LNCaP clone FGC (cell line): ENCODE measurements around the gene L3MBTL1.

Experiments used
- DNase-seq: peaks from one replicate; pipeline ENCODE4 v3.0.0-alpha.2; 2011; ENCODE audit warnings: low read depth
- H3K4me3 ChIP-seq: 2 replicates; pipeline ENCODE4 v1.5.1; 2011; ENCODE audit warnings: mild to moderate bottlenecking, low read depth, low read length, control low read depth
- TF ChIP-seq, protein P1 (sequence below): IDR thresholded peaks from 2 replicates; pipeline ENCODE4 v1.5.1; 2012; ENCODE audit warnings: mild to moderate bottlenecking; ENCODE audit not compliant: control insufficient read depth, insufficient read depth; ENCODE audit errors: extremely low read depth

L3MBTL1 gene

DNA sequence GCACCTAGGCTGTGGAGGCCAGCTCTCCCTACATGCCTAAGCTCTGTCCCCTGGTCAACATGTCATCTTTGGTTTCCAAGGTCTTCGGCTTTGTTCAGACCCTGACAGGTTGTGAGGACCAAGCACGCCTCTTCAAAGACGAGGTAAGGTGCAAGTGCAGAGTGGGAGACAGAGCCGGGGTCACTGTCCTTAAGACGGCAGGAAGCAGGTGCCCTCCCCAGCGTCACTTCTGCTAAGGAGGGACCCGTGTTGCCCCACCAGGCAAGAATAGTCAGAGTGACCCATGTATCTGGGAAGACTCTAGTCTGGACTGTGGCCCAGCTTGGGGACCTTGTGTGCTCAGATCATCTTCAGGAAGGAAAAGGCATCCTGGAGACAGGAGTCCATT, 33.2 kb downstream of the L3MBTL1 start:
- TF ChIP-seq, protein P1, sequence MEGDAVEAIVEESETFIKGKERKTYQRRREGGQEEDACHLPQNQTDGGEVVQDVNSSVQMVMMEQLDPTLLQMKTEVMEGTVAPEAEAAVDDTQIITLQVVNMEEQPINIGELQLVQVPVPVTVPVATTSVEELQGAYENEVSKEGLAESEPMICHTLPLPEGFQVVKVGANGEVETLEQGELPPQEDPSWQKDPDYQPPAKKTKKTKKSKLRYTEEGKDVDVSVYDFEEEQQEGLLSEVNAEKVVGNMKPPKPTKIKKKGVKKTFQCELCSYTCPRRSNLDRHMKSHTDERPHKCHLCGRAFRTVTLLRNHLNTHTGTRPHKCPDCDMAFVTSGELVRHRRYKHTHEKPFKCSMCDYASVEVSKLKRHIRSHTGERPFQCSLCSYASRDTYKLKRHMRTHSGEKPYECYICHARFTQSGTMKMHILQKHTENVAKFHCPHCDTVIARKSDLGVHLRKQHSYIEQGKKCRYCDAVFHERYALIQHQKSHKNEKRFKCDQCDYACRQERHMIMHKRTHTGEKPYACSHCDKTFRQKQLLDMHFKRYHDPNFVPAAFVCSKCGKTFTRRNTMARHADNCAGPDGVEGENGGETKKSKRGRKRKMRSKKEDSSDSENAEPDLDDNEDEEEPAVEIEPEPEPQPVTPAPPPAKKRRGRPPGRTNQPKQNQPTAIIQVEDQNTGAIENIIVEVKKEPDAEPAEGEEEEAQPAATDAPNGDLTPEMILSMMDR, result no peak
- no peak for DNase-seq
- no peak overlapping the region for H3K4me3 ChIP-seq

DNA sequence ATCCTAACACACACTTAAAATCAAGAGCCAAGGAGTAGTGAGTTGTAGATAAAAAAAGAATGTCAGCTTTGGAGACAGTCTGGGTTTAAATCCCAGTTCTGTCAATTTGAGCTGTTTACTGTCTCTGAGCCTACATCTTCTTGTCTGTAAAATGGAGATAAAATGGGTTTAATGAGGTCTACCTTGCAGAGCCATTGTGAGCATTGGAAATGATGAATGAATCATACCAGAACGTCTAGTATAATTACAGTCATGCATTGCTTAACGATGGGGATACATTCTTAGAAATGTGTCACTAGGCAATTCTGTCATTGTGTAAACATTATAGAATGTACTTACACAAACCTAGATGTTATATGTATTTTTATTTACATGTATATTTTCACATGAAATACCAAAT, 33.7 kb downstream of the L3MBTL1 start:
- H3K4me3 ChIP-seq, result no peak overlapping the region
- DNase-seq, result no peak
- TF ChIP-seq, protein P1, result no peak

DNA sequence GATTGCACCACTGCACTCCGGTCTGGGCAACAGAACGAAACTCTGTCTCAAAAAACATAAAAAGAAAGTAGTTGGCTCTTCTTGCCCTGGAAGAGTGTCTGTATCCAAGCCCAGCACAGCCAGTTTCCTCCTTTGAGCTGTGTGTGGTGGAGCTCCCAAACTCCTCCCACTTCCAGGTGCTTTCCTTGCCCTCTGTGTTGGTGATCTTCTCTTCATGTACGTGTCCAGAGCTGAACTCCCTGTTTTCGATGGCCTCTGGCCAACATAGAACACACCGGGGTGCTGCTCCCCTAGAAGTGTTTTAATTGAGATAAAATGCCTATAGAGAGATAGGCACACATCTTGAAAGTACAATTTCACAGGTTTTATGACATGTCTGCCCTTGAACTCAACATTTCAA, 34.7 kb downstream of the L3MBTL1 start:
- DNase-seq, result no peak
- H3K4me3 ChIP-seq, result no peak overlapping the region
- TF ChIP-seq, protein P1, result no peak

DNA sequence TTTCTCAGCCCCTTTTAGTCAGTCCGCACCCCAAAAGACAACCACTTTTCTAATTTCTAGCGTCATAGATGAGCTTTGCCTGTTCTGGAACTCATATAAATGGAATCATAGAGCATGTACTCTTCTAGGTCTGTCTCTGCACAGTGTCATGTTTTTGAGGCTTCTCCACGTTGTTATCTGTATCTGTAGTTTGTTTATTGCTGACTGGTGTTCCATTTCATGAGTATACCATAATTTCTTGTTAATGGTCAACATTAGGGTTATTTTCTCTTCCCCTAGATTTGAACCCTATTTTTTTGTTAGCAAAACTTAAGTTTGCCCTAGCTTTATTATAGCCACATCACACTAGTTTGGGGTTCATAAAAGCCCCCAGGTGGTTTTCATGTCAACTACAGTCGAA, 35.2 kb downstream of the L3MBTL1 start:
- DNase-seq, result no peak
- no peak overlapping the region for H3K4me3 ChIP-seq
- TF ChIP-seq, protein P1, result no peak

DNA sequence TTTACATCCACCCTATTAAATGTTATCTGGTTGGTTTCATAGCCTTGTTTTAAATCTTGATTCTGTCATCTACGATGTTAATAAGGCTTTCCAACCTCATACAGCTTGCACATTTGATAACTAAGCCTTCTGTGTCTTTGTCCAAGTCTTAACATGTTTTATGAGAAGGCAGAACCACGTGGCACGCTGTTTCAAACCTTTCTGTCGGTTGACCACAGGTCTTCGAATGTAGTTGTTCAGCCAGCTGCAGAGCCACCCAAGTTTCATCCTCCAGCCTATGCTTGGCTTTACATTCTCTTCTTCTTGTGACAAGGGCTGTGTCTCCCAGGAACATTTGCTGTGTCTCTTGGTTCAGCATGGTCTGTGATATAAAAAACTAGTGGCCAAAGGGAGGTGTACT, 35.6 kb downstream of the L3MBTL1 start:
- no peak overlapping the region for H3K4me3 ChIP-seq
- TF ChIP-seq, protein P1, result no peak
- no peak for DNase-seq

DNA sequence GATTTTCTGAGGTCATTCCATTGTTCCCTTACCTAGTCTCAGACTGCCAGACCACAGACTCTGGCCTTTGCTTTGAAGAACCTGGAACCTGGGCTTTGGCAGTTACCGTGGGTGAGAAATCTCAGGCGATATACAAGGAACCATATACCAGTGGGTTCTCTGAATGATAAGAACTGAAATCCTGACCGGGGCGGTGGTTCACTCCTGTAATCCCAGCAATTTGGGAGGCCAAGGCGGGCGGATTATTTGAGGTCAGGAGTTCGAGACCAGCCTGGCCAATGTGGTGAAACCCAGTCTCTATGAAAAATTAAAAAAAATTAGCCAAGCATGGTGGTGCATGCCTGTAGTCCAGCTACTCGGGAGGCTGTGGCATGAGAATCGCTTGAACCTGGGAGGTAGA, 37.0 kb downstream of the L3MBTL1 start:
- TF ChIP-seq, protein P1, result no peak
- DNase-seq, result no peak
- H3K4me3 ChIP-seq, result no peak overlapping the region

DNA sequence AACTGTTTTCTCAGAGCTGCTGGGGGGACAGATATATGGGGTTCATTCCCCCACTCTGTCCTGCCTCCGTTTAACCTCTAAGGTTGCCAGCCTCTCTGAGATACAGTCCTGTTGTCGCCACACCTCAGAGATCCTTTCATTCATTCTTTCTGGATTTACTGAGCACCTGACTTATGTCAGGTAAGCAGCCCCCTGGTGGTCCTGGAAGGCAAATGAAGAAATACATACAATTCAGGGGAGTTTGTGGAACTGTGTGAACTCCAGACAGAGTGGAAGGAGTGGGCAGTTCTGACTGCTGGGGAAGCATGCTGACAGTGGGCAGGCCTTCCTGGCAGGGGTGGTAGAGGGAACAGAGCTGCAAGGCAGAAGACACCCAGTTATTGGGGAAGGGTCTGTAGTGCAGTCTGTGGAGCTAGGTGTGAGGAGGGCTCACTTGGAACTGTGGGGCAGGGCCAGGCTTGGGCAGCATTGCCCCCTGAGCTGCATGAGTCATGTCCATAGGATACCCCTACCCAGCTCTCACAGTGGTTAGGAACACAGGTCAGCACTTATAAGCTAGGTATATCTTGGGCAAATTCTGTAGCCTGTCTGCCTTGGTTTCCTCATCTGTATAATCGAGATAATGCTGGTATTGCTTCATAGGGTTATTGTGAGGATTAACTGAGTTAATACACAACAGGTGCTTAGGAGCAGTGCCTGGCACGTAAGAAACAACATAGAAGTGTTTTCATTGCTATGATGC, 38.5 kb downstream of the L3MBTL1 start:
- no peak overlapping the region for H3K4me3 ChIP-seq

More for the DNA sequence above, 38.5 kb downstream of the L3MBTL1 start:
- no peak for DNase-seq
- TF ChIP-seq, protein P1, result no peak
